GM19452 (cell line): ENCODE measurements around the gene TOM1L2.

Experiments used
- ATAC-seq: cut with Tn5 transposase; IDR thresholded peaks from one replicate; pipeline ENCODE4 v1.9.1; 2021; ENCODE audit not compliant: unreplicated experiment

Gene TOM1L2

DNA sequence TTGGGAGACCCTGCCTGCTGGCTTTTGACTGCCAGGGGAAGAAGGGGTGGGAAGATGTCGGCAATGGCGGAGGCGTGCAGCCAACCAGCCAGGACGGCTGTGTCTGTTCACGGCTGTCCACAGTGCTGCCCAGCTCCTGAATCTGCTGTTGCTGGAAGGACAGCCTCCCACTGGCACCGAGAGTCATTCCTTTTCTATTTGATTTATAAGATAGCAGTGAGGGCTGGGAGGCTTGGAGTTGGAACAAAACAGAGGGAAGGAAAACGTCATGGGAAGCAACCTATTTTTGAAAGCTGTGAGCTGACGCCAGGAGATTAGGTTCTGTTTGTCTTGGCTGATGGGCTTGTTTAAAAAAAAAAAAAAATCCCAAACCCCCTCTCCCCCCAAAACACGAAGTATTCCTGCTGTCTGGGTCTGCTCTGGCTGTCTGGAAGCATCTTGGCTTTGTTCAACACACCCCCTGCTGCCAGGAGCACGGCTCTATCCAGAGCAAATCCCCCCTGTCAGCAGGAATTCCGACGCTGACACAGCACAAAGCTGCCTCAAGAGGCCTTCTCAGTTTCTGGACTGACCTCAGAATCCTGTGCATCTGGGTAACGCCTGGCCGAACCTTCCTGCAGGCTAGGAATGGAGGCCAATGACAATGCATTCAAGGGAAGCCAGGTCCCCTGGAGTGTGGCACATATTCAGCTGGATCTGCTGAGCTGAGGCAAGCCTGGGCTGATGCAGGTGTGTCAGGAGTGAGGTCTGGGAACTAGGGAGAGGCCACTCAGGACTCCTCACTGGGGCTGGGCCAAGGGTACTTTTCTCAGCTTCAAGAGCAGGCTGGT is 94.5 kb downstream of the TOM1L2 start:
- no peak for ATAC-seq

DNA sequence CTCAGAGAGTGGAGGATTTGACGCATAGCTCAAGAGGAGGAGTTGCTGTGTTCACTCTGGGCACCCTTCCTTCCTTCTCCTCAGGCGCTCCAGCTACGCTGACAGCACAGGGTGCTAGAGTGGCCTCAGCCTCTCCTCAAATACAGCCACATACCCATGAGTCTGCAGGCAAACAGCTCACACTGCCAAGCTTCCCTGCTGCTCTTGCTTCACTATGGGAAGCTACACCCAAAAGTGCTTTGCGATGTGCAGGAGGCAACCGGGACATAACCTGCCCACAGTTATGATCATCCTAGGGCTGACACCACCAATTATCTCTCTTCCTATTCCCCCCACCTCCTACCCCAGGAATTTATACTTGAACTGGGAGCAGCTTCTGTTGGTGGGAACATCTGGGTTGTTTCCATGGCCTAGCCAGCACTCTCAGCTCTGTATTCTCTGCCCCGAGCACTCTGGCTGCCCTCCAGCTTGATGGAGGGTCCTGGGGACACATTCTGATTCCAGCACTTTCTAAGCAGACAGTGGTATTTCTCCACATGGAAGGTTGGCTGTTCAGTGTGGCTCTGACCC is 95.2 kb downstream of the TOM1L2 start:
- ATAC-seq, result no peak

DNA sequence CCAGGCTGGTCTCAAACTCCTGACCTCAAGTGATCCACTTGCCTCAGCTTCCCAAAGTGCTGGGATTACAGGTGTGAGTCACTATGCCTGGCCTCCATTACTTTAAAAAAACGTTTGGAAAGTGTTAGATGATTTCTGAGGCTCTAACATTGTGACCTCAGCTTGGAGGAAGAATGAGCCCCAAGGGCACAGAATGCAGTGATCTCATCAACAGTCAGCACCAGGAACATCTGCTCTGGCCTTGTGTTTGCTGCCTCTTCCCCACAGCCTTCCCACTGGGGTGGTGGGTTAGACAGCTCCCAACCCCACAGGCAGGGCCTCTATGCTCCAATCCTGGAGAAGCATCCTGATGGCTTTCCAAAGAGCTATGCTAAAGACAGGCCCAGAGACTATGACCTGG is 97.7 kb downstream of the TOM1L2 start:
- no peak for ATAC-seq

- ATAC-seq, result no peak
Observed at GRCh38 chr17:17873450-17873991, 98.7 kb downstream of the TOM1L2 start.

DNA sequence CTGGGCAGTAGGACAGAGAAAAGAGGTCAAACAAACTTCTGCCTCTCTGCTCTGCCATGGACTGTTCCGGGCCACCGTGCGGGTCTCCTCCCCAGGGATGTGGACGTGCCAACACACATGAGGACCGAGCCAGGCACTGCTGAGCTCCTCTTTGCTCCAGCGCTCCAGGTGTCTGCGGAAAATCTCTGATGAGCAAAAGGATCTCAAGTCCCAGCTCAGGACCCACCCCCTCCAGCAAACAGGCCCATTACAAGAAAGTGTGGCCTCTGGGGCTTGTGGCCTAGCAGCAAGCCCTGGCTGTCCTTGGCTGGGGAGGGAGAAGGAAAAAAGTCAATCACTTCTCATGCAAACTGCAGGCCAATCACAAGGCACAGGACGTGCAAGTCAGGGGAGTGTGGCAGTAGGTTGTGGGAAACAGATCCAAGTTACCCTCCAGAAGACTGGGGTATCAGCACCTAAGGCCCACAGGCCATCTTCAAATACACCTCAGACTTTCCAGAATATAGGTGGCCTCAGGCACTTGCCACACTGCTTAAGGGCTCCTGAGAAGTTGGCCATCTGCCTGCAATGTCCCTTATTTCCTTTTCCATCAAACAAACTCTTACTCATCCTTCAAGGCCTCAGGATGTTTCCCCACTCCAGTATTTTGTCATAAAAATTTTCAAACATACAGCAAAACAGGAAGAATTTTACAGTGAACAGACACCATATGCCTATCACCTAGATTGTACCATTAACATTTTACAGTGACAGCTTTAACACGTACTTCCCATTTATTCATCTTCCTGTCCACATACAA is 99.5 kb downstream of the TOM1L2 start:
- ATAC-seq, result no peak

DNA sequence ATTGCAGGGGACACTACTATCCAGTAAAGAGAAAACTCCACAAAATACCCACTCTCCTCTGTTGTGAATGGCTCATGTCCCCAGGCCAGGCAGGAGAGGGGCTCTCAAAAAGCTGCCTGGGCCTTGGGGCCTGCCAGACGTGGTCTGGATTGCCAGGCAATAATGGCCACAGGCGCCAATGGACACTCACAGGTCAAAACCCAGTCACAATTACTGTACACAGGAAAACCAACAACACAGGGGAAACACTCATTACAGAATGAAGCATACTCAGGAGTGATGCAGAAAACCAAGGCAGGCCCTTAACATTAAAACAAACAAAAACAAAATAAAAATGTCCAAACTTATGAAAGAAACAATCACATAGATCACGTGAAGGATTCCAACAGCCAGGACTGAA is 100.3 kb downstream of the TOM1L2 start:
- ATAC-seq, result no peak

GRCh38 chr17:17870247-17870646 is 102.0 kb downstream of the TOM1L2 start:
- no peak for ATAC-seq

- ATAC-seq, result no peak
Observed at GRCh38 chr17:17868641-17869522, 103.3 kb downstream of the TOM1L2 start.

DNA sequence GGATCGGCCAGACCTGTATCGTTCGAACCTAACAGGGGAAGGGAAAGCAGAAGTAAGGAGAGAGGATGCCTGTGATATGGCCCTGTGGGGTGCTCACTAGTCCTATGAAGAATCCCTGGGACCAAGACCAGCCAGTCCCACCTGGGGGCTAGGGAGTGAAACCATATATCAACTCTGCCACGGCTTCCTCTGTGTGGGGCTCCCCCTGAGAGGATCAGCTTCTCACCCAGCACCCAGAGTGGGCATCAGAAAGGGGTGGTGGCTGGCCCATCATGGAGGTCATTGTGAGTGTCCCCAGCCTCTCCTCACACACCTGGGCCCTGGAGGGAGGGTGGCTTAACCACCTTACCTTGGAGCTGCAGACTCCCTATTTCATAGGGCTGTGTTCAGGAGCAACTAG is 105.3 kb downstream of the TOM1L2 start:
- ATAC-seq, result no peak

- ATAC-seq, result no peak
Observed at GRCh38 chr17:17866425-17866824, 105.8 kb downstream of the TOM1L2 start.

GRCh38 chr17:17865035-17865434 is 107.2 kb downstream of the TOM1L2 start:
- ATAC-seq, result no peak

GRCh38 chr17:17860766-17861107 is 111.5 kb downstream of the TOM1L2 start:
- no peak for ATAC-seq

GRCh38 chr17:17859909-17860765 is 112.1 kb downstream of the TOM1L2 start:
- no peak for ATAC-seq

- ATAC-seq, result no peak
Observed at GRCh38 chr17:17857496-17857895, 114.7 kb downstream of the TOM1L2 start.

DNA sequence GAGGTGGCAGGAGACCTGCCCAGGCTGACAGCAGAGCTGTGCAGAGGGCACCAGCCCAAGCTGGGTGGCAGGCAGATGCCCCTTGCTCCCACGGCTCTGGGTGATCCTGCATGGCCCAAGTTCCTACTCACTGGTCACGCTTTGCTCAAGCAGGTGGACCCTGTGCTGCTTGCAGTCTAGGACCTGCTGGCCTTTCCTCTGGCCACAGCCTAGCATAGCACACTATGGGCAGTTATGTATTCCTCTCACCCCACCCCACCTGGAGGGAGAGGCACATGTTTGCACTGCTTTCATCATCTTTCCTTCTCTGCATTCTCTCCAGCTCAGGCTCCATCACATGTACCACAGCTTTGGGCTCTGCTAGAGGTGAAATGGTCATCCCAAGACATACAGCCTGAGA is 115.8 kb downstream of the TOM1L2 start:
- ATAC-seq, result no peak

- no peak for ATAC-seq
Observed at GRCh38 chr17:17855976-17856375, 116.2 kb downstream of the TOM1L2 start.

GRCh38 chr17:17853811-17854447 is 118.3 kb downstream of the TOM1L2 start:
- ATAC-seq, result no peak

GRCh38 chr17:17852930-17853329 is 119.3 kb downstream of the TOM1L2 start:
- ATAC-seq, result no peak
